ENCODE results near the gene CAPRIN1. TPM values are rescaled to one million over a fixed set of nuclear protein-coding genes. Genes with fewer than 3 reads are reported as not detected.

The CAPRIN1 gene
- total and polyA plus RNA-seq, 10 of the 15 experiments (the other 5 are each of a cell fraction or from before 2014, with no cell fraction given), result 50.4 to 228 (median 191) TPM

- TF ChIP-seq HCFC1 (IDR thresholded peaks at IDR 0.05; ENCODE audit: low read length) (no peak), ZNF274 (IDR thresholded peaks at IDR 0.05; ENCODE audit: insufficient read depth, insufficient read length) (no peak), SUZ12 (IDR thresholded peaks at IDR 0.05; ENCODE audit: unreplicated experiment) (no peak), EED (IDR thresholded peaks at IDR 0.05; ENCODE audit: low read depth) (no peak; the same call in 1 of the 2 replicates), ZNF622 (IDR thresholded peaks at IDR 0.05) (no peak), CTCF (IDR thresholded peaks at IDR 0.05 in 2 of 3, conservative IDR thresholded peaks at IDR 0.05 in 1 of 3; ENCODE audit: control insufficient read depth in 2 of 3, extremely low read depth in 1 of 3, insufficient read depth in 1 of 3, low read depth in 3 of 3, low read length in 3 of 3) (no peak), RUNX3 (IDR thresholded peaks at IDR 0.05; ENCODE audit: low read length) (no peak), NR2C2 (IDR thresholded peaks at IDR 0.05; ENCODE audit: borderline replicate concordance, control insufficient read depth, insufficient read length, low read depth) (no peak), HDAC6 (IDR thresholded peaks at IDR 0.05; ENCODE audit: unreplicated experiment) (no peak), PBX3 (IDR thresholded peaks at IDR 0.05; ENCODE audit: insufficient replicate concordance, low read depth, low read length) (no peak), TCF3 (IDR thresholded peaks at IDR 0.05; ENCODE audit: borderline replicate concordance, insufficient read depth, low read depth, low read length) (no peak), ZBED1 (IDR thresholded peaks at IDR 0.05; ENCODE audit: borderline replicate concordance) (no peak; the same call in 1 of the 2 replicates), BACH1 (IDR thresholded peaks at IDR 0.05; ENCODE audit: borderline replicate concordance) (no peak), TCF7 (IDR thresholded peaks at IDR 0.05; ENCODE audit: borderline replicate concordance) (no peak; the same call in 1 of the 2 replicates), RELB (IDR thresholded peaks at IDR 0.05; ENCODE audit: low read depth) (no peak), EGR1 (IDR thresholded peaks at IDR 0.05; ENCODE audit: borderline replicate concordance in 1 of 2, low read depth in 2 of 2, low read length in 2 of 2) (no peak), CBX5 (IDR thresholded peaks at IDR 0.05; ENCODE audit: low read depth) (no peak), IKZF2 (IDR thresholded peaks at IDR 0.05) (peak in 1 of 2 experiments; percentile 33; a peak in 2 of 4 replicates), CREB1 (IDR thresholded peaks at IDR 0.05; ENCODE audit: low read depth) (0 out of 2 replicates have a peak, but pooled peaks have one; percentile 26), SMAD5 (IDR thresholded peaks at IDR 0.05; ENCODE audit: low read depth) (no peak), SMARCA5 (IDR thresholded peaks at IDR 0.05) (no peak), FOXM1 (IDR thresholded peaks at IDR 0.05; ENCODE audit: low read depth, low read length) (peak; percentile 38; the same call in 1 of the 2 replicates), NBN (IDR thresholded peaks at IDR 0.05) (peak; percentile 50; the same call in 1 of the 2 replicates)
- TF ChIP-seq, protein P1, sequence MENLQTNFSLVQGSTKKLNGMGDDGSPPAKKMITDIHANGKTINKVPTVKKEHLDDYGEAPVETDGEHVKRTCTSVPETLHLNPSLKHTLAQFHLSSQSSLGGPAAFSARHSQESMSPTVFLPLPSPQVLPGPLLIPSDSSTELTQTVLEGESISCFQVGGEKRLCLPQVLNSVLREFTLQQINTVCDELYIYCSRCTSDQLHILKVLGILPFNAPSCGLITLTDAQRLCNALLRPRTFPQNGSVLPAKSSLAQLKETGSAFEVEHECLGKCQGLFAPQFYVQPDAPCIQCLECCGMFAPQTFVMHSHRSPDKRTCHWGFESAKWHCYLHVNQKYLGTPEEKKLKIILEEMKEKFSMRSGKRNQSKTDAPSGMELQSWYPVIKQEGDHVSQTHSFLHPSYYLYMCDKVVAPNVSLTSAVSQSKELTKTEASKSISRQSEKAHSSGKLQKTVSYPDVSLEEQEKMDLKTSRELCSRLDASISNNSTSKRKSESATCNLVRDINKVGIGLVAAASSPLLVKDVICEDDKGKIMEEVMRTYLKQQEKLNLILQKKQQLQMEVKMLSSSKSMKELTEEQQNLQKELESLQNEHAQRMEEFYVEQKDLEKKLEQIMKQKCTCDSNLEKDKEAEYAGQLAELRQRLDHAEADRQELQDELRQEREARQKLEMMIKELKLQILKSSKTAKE (IDR thresholded peaks at IDR 0.05; ENCODE audit: low read depth, poor library complexity, severe bottlenecking), result peak; percentile 46
Measured at GRCh38 chr11:34145847-34146381, 94.4 kb downstream of the CAPRIN1 start (continued).

Data from GM12878 (cell line).